ENCODE results near the gene TOP1. TPM values are rescaled to one million over a fixed set of nuclear protein-coding genes. Genes with fewer than 3 reads are reported as not detected.

The TOP1 gene
- total RNA-seq, 1 donor from 2014 or later, result 16.2 TPM

GRCh38 chr20:41095110-41095969, 66.7 kb downstream of the TOP1 start:
- no peak for DNase-seq (ENCODE audit: low read depth)
- TF ChIP-seq CTCF (conservative IDR thresholded peaks at IDR 0.05; ENCODE audit: low read depth, low read length), result peak; percentile 86
- H3K4me3 ChIP-seq (ENCODE audit: low read depth, low read length), result no peak overlapping the region

- no peak for DNase-seq (ENCODE audit: low read depth)
- no peak for TF ChIP-seq CTCF (conservative IDR thresholded peaks at IDR 0.05; ENCODE audit: low read depth, low read length)
- no peak overlapping the region for H3K4me3 ChIP-seq (ENCODE audit: low read depth, low read length)
These were observed 70.2 kb downstream of the TOP1 start for GRCh38 chr20:41098703-41099250.

GRCh38 chr20:41100001-41100480, 71.4 kb downstream of the TOP1 start:
- no peak for TF ChIP-seq CTCF (conservative IDR thresholded peaks at IDR 0.05; ENCODE audit: low read depth, low read length)

GRCh38 chr20:41101660-41102059, 73.0 kb downstream of the TOP1 start:
- DNase-seq (ENCODE audit: low read depth), result no peak
- no peak for TF ChIP-seq CTCF (conservative IDR thresholded peaks at IDR 0.05; ENCODE audit: low read depth, low read length)
- H3K4me3 ChIP-seq (ENCODE audit: low read depth, low read length), result no peak overlapping the region

More at GRCh38 chr20:41100001-41100480, 71.4 kb downstream of the TOP1 start:
- H3K4me3 ChIP-seq (ENCODE audit: low read depth, low read length), result no peak overlapping the region
- no peak for DNase-seq (ENCODE audit: low read depth)

- no peak for TF ChIP-seq CTCF (conservative IDR thresholded peaks at IDR 0.05; ENCODE audit: low read depth, low read length)
These were observed 79.9 kb downstream of the TOP1 start for GRCh38 chr20:41108531-41108930.

GRCh38 chr20:41110012-41110411, 81.4 kb downstream of the TOP1 start:
- DNase-seq (ENCODE audit: low read depth), result no peak
- H3K4me3 ChIP-seq (ENCODE audit: low read depth, low read length), result no peak overlapping the region
- TF ChIP-seq CTCF (conservative IDR thresholded peaks at IDR 0.05; ENCODE audit: low read depth, low read length), result no peak

More at GRCh38 chr20:41108531-41108930, 79.9 kb downstream of the TOP1 start:
- no peak overlapping the region for H3K4me3 ChIP-seq (ENCODE audit: low read depth, low read length)
- DNase-seq (ENCODE audit: low read depth), result no peak

Measured in epithelial cell of proximal tubule (primary cell).